Embryonic facial prominence (tissue), 1 donor: ENCODE measurements around the gene KRT78.

Experiments
- DNase-seq: peaks from one replicate; pipeline ENCODE4 v3.0.0-alpha.2; 2016; ENCODE audit errors: extremely low spot score

The KRT78 gene

DNA sequence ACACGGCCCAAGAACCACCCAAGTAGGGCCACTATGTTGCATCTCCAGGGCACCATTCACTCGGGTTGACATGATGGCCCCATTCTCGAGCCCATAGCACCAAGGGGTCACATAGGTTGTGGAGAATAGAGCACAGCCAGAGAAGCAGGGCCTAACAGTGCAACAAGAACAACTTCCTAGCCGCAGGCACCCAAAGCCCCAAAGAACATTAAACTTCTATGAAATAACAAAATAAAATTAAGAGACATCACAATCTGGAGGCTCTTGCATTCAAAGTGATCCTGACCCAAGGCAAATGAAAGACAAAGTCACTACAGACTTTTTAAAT lies 36.8 kb downstream of the KRT78 start:
- DNase-seq = no peak

DNA sequence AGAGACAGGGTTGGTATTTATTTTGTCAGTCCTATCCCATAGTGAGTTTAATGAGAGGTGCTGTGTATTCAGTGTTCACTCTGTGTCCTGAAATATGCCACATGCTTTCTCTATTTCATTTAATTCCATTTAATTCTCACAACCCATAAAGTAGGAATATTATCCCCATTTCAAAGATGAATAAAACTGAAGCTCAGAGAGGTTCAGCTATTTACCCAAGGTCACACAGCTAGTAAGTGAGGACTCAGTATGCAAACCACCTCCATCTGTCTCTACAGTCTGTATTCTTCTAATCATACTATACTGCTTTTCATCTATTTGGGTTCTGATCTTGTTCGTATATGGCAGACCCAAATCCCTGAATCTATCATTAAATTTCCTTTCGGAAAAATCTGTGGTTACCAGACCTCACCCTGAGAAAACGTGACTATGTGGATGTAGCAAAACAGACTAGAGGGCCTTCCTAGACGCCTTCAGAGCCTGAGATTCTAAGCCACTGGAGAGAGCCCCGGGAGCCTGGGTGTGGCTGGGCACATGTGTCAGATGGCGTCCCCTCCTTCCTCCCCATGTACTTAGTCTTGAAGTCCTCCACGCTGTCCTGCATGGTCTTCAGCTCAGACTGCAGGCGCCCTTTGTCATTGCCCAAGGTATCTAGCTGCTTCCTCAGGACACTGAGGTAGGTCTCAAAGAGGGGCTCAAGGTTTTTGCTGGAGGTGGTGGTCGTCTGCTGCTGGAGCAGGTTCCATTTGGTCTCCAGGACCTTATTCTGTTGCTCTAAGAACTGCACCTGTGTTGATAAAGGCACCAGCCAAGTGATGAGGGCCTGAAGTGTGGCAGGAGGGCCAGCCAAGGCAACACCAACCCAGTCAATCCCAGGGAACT lies 37.4 kb downstream of the KRT78 start:
- DNase-seq = no peak

DNA sequence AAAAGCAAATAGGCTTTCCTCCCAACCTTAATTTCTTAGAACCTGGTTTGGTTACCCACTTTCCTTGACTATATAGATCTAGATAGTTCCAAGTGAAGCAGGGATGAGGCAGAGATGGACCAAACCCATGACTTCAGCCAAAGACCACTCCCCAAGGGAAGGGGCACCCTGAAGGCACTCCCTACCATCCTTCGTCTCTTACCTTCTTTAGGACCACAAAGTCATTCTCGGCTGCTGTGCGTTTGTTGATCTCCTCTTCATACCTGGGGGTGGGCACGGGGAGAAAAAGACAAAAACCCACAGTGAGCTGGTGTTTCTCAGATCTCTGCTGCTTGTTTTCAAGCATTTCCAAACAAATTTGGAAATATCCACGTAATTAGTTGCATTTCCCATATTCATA lies 38.2 kb downstream of the KRT78 start:
- DNase-seq = no peak

DNA sequence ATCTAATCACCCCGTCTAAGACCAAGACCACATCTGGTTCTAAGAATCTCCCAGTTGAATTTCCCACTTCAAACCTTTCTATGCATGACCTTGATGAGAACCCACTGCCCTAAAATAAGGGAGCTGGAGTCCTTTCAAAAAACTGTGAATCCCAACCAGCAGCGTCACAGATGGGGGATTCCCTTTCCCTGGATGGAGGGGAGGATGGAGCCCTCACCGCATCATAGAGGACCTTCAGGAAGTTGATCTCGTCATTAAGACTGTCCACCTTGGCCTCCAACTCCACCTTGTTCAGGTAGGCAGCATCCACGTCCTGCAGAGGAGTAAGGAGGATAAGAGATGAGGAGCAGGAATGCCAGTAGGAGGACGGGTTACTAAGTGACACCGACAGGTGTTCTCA lies 39.6 kb downstream of the KRT78 start:
- no peak for DNase-seq

DNA sequence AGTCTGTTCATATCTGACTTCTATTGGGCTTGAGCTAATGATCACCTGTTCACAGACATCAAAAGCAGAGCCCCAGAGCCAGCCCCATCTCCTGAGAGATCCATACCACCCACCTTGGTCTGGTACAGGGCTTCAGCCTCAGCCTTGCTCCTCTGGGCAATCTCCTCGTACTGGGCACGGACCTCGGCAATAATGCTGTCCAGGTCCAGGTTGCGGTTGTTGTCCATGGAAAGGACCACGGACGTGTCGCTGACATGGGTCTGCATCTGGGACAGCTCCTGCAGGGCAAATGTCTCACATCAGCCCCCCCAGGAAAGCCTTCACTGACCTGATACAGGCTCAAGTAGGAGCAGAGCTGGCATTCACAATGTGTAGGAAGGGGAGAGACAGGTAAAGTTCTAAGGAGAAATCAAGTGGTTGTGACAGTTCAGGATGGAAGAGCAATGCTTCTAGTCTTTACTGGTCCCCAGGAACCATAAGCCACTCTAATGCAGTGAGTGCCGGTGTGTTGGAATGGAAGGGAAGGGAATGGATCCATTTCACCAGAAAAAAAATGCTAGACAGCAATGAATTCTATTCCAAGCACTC lies 40.1 kb downstream of the KRT78 start:
- no peak for DNase-seq

DNA sequence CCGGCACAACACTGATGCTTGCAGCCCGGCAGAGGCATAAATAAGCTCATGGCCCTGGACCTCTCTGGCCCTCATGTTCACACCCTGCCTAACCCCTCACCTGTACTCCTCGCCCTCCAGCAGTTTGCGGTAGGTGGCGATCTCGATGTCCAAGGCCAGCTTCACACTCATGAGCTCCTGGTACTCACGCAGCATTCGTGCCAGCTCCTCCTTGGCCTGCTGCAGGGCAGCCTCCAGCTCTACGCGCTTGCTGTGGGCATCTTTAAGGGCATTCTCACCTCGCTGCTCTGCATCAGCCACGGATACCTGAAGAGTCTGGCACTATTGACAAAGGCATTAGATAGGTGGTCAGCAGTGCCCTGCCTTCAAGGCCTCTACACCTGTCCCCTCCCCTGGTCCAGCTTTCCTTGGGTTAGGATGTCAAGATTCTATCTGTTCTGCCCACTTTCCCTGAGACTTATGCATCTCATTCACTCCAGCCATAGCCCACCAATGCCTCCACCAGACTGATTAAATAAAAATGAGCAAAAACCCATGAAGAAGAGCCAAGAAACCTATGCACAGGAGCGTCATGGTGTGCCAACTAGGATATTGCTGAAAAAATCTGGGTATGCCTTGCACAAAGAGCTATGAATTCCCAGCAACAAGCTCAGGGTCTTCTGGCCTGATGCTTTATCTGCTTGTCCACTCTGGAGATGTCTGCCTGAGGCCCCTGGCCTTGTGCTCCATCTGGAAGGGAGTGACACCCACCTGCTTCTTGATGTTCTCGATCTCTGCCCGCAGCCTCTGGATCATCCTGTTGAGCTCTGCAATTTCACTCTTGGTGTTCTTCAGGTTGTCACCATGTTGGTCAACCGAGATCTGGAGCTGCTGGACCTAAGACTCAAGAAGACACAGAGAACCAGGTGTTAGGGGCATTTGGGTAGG lies 41.0 kb downstream of the KRT78 start:
- no peak for DNase-seq

DNA sequence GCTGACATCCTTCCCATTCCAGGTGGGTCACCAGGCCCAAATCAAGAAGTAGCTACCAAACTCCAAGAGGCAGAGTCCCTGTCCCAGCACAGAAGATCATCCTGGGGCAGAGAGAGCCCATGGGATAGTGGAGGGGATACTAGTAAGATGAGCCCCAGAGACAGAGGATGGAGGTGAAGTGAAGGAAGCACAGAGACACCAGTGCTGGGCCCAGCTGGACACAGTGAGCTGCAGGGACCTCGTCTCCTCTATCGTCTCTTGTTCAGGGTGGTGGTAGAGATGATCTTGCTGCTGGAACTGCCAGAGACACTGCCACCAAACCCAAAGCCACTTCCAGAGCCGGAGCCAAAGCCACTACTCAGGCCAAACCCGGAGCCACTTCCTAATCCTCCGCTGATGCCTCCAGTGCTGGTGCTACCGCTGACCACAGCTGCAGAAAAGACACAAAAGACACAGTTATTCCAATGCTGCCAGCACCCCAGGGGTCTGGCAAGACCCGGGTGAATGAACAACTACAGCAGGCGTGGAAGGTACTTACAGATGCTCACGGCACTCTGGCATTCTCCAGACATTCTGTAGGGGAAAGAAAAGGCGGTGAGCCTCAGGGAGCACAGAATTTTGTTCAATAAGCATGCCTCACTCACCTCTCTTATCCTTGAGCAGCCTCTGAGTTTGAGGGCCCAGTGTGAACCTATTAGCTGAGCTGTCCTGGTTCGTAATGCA lies 41.8 kb downstream of the KRT78 start:
- DNase-seq = no peak

DNA sequence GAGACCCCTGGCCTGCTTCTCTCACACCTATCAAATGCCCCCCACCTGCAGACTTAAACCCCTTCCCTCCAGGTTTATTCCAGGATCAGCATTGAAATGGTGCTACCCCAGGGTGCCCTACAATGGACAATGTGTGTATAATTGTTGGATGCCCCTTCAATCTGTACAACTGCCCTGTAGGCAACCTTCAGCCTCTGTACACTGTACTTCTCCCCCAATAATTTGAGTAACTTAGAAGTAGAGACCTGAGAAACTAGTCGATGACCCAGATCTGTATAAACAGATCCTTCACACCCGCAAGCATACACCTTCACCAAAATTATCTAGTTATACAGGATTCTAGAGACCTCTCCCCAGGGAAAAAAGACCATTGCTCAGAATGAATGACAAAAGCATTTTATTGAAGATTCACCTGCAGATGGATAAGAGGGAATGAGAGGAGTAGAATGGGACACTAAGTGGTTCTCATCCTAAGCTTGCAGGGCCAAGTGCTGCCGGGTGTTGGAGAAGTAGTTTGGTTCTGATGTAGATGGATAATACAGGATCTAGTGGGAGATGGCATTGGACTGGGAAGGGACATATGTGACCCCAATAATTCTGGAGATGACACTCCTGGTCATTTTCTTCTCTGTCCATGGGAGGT lies 42.5 kb downstream of the KRT78 start:
- no peak for DNase-seq

DNA sequence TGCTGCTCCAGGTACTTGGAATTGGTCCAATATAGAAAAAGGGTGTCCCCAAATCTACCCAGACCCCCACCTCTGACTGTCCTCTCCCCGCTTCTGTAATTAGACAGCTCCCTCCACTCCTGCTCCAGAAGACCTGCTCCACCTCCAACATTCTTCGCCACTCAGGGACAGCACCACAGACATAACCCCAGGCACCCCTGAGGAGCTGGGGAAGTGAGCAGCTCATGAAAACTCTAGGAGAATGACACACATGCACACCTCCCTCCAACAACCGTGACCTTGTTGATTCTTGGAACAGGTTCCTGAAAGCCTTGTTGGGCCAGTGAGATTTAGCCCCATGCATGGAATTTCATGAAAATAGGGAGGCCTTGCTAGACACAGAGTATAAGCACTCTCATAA lies 43.1 kb downstream of the KRT78 start:
- DNase-seq = no peak

DNA sequence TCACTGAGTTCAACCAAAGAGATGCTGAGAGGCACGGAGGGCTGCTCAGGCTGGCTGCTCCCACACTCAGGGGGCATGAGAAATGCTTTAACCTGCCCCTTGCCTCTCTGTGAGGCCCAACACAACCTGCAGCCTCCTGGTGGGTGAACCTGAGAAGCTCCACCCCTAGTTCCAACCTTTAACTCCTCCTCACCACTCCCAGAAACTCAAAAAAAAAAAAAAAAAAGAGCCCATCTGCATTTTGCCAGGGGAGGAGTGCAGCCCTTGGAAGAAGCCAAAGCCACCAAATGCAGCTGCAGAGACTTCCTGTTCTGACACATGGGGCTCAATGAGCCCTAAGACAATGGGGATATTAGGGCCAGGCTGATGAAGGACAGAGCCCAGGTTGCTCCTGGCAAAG lies 43.8 kb downstream of the KRT78 start:
- no peak for DNase-seq

DNA sequence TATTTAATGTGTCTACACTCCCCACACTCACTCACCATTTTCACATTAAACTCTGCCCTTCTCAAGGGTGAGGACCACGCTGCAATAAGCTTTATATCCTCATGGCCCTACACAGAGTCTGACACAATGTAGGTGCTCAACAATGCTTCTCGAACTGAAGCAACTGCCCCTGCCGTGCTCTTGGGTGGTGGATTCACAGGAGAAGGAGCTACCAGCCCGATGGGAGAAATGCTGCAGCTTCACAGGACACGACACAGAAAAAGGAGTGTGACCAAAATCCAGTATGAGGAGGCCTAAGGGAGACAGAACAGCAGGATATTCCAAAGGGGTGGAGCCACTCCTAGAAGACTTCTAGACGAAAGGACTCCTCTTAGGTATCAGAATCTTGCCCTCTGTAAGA lies 46.4 kb downstream of the KRT78 start:
- no peak for DNase-seq

DNA sequence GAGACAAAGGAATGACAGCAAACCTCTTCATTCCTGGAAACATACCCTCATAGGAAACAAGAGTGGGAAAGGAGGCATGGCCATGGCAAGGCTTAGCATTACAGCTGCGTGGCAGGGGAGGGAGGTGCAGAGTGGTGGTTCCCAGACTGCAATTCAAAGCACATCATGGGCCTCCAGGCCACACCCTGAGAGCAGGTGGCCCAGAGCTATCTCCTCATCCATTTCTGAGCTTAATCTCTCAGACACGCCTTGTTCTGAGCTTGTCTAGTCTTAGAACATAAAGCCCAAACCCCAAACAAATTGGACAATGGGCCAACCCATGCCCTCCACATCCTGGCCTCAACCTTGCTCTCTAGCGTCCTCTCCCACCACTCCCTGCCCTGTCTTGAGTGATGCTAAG lies 47.0 kb downstream of the KRT78 start:
- DNase-seq = no peak

DNA sequence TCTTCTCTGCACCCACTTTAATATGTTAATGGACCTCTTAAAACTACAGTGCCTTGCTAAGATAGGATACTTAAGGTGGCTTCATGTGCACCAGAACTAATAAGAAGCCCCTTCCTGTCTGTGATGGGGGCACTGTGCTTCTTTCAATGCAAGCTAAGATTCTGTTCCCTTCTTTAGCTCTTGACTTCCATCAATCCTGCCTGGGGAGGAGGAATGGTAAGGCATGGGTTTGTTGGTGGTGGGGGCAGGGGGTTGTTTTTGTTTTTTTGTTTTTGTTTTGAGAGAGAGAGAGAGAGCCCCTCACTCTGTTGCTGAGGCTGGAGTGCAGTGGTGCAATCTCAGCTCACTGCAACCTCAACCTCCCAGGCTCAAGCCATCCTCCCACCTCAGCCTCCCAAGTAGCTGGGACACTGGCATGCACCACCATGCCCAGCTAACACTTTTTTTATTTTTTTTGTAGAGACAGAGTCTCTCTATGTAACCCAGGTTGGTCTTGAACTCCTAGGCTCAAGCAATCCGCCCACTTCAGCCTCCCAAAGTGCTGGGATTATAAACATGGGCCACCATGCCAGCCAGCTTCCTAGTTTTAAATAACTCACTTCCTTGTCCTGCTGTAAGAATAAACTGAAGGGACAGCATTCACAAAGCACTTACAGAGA lies 48.4 kb downstream of the KRT78 start:
- DNase-seq = no peak

DNA sequence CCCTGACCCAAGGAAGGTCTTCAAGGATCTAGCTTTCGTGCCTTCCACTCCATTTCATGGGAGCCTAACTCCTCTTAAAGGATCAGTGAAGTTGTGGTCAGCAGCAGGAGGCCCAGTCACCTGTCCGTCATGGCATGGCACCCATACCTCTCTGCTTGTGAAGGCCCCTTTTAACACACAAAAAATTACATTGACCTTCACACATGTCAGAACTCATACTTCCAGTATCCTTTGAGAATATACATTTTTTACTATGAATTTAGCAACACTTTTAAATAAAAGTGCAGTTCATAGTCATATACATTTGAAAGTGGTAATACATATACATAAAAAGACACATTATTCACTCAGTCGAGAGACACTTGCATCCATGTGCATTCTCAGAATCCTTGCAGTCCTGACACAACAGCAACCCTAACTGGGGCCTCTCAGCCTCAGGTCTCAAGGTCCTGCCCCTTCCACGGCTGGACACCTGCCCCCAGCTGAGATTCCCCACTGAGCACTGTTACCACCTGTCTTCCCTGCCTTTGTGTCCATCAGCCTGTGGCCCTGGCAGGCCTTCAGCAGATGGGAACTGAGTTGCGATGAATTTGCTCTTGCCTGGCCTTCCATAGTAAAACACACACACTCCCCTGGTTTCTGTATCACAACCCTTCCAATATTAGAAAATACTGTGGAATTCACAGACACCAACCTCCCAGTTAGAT lies 49.1 kb downstream of the KRT78 start:
- DNase-seq = no peak

DNA sequence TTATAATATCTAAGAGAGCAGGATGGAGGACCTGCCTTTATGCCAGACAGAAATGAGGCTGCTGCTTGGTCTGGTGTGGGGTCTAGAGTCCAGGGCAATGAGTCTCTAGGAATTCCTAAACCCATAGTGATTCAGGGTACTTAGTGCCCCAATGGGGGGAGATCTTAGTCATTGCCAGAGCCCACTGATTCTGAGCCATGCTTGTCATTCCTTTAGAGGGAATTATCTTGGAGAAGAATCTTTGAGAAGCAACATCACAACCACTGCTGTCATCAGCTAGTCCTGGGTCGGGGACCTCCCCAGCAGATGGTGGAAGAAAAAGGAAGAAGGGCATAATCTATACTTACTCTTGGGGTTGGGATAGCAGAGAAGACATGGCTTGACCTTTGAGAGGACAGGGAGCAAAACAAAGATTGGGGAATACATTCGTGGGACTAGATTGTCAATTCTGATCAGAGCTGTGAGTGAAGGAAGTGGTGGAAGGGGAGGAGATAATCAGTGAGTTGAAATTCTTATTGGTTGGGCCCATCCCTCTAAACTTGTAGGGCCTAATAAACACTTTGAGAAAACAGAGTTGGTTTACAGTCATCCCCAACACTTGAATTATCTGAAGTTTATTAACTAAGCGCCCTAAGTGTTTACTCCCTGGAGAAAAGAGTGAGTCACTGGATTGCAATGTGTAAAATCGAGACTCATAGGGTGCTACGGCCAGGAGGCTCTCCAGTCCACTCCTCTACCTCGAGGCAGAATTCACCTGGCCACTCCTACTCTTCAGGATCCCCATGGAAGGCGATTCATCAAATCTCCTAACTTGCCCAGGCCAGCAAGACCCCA lies 49.9 kb downstream of the KRT78 start:
- DNase-seq = no peak

DNA sequence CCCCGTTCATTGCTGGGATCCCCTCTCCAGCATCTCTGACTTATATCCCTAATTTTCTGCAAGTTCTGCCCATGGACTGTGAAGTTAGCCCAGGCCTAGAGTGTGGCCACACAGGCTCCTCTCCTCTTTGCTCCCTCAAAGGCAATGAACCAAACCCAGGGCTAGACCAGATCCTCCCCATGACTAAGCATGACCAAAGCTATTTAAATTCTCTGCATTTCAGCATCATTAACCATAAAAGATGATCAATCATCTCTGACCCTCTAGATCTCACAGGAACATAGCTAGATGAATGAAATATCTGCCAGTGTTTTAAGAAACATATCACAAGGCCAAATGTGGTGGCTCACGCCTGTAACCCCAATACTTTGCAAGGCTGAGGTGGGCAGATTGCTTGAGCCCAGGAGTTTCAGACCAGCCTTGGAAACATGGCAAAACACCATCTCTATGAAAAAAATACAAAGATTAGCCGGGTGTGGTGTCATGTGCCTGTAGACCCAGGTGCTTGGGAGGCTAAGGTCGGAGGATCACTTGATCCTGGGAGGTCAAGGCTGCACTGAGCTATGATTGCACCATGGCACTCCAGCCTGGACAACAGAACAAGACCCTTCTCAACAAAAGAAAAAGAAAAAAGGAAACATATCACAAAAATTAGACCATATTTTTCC lies 50.7 kb downstream of the KRT78 start:
- no peak for DNase-seq

DNA sequence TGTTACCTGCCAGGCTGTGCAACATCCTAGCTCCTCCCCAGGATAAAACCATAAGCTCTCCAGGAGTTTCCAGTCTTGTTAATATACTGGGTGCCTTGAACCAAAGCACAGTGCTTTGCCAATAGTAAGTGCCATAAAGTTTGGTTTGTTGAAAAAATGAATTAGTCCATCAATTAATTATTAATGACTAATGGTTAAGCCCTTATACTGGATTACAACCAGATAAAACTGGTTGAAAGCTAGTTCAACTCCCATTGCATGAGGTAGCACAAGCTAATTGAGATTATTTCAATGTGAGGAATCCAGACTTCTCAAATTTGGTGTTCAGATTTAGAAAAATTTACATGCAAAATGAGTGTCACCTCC lies 51.3 kb downstream of the KRT78 start:
- DNase-seq = no peak

DNA sequence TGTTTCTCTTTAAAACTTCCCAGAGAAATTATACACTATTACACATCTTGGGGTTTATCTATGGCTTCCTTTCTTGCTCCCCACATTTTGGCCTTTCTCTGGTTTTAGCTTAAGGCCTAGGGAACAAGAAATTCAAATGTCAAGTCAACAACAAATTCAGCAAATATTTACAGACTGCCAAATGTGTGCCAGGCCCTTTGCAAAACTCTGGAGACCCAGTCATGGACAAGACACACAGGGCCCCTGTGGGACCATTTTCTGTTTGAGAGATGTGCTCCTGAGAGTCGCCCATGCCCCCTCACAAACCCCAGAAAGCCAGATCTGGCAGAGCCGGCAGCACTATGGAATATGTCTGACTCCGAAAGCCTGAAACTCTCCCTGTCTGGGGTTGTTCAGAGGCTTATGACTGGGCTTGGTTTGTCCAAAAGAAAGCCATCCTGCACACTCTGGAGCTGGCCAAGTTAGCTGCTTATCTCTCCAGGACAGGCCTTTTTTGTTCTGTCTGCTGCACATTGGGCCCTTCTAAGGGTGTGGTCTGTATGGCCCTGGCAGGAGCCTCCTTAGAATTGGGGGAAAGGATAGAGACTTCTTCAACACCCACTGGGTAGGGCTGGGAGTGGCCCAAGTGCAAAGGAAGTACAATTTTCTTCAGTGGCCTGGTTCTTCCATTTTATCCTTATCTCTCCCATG lies 51.8 kb downstream of the KRT78 start:
- no peak for DNase-seq
